Measurements from ENCODE around the gene POU3F2. TPM values are rescaled to one million over a fixed set of nuclear protein-coding genes. Genes with fewer than 3 reads are reported as not detected.

The POU3F2 gene
- polyA plus RNA-seq, 2 of the 4 experiments (the other 2 are of a cell fraction): not detected

- WGBS (ENCODE audit: missing lambda C conversion rate): 72% methylated on average over 2 of the region's 2 CpGs
- FAIRE-seq: no peak
- TF ChIP-seq RCOR1 (IDR thresholded peaks at IDR 0.05; ENCODE audit: low read depth, low read length) (no peak), HDAC2 (IDR thresholded peaks at IDR 0.05) (no peak), JUN (IDR thresholded peaks at IDR 0.05) (no peak), FOXS1 (CRISPR knock-in tag; IDR thresholded peaks at IDR 0.05) (no peak), HES2 (IDR thresholded peaks at IDR 0.05) (no peak), KDM1A (IDR thresholded peaks at IDR 0.05; ENCODE audit: low read depth) (no peak), SREBF2 (IDR thresholded peaks at IDR 0.05) (no peak), HOXA7 (CRISPR knock-in tag; IDR thresholded peaks at IDR 0.05) (no peak), MAZ (IDR thresholded peaks at IDR 0.05; ENCODE audit: borderline replicate concordance, low read depth, low read length) (no peak), ZSCAN20 (CRISPR knock-in tag; IDR thresholded peaks at IDR 0.05) (no peak), TP53 (CRISPR knock-in tag; IDR thresholded peaks at IDR 0.05) (no peak), ZNF302 (CRISPR knock-in tag; IDR thresholded peaks at IDR 0.05) (no peak), RAD21 (conservative IDR thresholded peaks at IDR 0.05 in 1 of 2, IDR thresholded peaks at IDR 0.05 in 1 of 2) (no peak), BCL3 (IDR thresholded peaks at IDR 0.05) (no peak), CBX8 (IDR thresholded peaks at IDR 0.05) (no peak), NPAS2 (CRISPR knock-in tag; IDR thresholded peaks at IDR 0.05; ENCODE audit: borderline replicate concordance) (no peak), GATA3 (IDR thresholded peaks at IDR 0.05; ENCODE audit: borderline replicate concordance) (no peak), USF2 (IDR thresholded peaks at IDR 0.05) (no peak)
- no peaks in the 10 kb centered on the region for H3K9me3 ChIP-seq
- H3K4me2 ChIP-seq: no peak overlapping the region
- no peak overlapping the region for H3K27ac ChIP-seq
- no peak for ATAC-seq
- no peaks in the 10 kb centered on the region for H3K4me1 ChIP-seq
- ChIA-PET POLR2A (no interaction called here), CTCF (no interaction called here)
- no peak for DNase-seq (ENCODE audit: low read depth in 1 of 2, low spot score in 1 of 2)
- H3K4me3 ChIP-seq: no peak overlapping the region
These were observed 41.0 kb downstream of the POU3F2 start for GRCh38 chr6:98875375-98875774.

- Histone ChIP-seq H3K9me3 (no peaks in the 10 kb centered on the region), H3K27ac (no peak overlapping the region), H3K4me3 (no peak overlapping the region), H3K4me2 (no peak overlapping the region), H3K4me1 (no peaks in the 10 kb centered on the region)
- ChIA-PET CTCF (no interaction called here), POLR2A (no interaction called here)
- FAIRE-seq (no peak), DNase-seq (ENCODE audit: low read depth in 1 of 2, low spot score in 1 of 2) (no peak), ATAC-seq (no peak)
- 91% methylated on average over 1 of the region's 1 CpG for WGBS (ENCODE audit: missing lambda C conversion rate)
- no peak for TF ChIP-seq USF2 (IDR thresholded peaks at IDR 0.05)
- no peak for TF ChIP-seq PBX3 (IDR thresholded peaks at IDR 0.05)
- no peak for TF ChIP-seq ATOH8 (CRISPR knock-in tag; IDR thresholded peaks at IDR 0.05; ENCODE audit: low read depth)
- TF ChIP-seq ZNF302 (CRISPR knock-in tag; IDR thresholded peaks at IDR 0.05): no peak
- TF ChIP-seq CTCF (IDR thresholded peaks at IDR 0.05): no peak
- no peak for TF ChIP-seq RFX5 (IDR thresholded peaks at IDR 0.05)
- TF ChIP-seq BHLHE40 (IDR thresholded peaks at IDR 0.05; ENCODE audit: low read depth, low read length): no peak
- TF ChIP-seq POLR2AphosphoS2 (conservative IDR thresholded peaks at IDR 0.05; ENCODE audit: low read length): no peak
- TF ChIP-seq NFE2L2 (conservative IDR thresholded peaks at IDR 0.05; ENCODE audit: low read length): no peak
- TF ChIP-seq HEYL (CRISPR knock-in tag; IDR thresholded peaks at IDR 0.05): no peak
- TF ChIP-seq MYC (IDR thresholded peaks at IDR 0.05; ENCODE audit: borderline replicate concordance, low read length): no peak
- TF ChIP-seq BCL3 (IDR thresholded peaks at IDR 0.05): no peak
- TF ChIP-seq TFCP2L1 (CRISPR knock-in tag; IDR thresholded peaks at IDR 0.05): no peak
These were observed 42.9 kb downstream of the POU3F2 start for GRCh38 chr6:98877250-98877649.
